NCI-H526 (cell line): ENCODE data around the gene LRP5.

Experiments
- DNase-seq, 2 experiments: peaks; one replicate each; lab custom pipeline; 2025; lab: John Stamatoyannopoulos, UW

LRP5 gene

DNA sequence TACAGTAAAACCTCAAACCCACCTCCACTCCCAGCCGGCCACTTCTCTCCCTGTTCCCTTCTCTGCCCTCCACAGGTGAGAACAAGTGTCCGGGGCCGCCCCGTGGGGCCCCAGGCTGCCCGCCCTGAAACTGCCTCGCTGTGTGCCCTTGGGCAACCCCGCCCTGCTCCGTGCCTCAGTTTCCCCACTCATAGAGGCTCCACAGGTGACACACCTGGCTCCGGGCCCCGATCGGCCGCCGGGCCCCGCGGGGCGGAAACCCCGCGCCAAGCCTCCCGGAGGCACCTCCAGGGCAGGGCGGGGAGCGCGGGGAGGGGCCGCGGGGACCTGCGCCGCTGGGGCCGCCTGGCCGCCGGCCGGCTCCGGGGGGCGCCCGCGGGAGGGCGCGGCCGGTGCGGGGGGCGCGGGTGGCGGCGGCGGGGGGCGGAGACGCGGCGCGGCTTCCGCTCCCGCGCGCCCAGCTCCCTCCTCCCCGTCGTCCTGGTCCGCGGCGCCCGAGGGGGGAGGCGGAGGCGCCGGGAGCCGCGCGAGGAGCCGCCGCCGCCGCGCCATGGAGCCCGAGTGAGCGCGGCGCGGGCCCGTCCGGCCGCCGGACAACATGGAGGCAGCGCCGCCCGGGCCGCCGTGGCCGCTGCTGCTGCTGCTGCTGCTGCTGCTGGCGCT is at the start of gene LRP5:
Gene LRP5 (plus strand): TSS at position 475 of the 663 bp plus-strand sequence. CDS start 124 bp downstream, at position 599.
- peak in 1 of 2 experiments; percentile 82 for DNase-seq

DNA sequence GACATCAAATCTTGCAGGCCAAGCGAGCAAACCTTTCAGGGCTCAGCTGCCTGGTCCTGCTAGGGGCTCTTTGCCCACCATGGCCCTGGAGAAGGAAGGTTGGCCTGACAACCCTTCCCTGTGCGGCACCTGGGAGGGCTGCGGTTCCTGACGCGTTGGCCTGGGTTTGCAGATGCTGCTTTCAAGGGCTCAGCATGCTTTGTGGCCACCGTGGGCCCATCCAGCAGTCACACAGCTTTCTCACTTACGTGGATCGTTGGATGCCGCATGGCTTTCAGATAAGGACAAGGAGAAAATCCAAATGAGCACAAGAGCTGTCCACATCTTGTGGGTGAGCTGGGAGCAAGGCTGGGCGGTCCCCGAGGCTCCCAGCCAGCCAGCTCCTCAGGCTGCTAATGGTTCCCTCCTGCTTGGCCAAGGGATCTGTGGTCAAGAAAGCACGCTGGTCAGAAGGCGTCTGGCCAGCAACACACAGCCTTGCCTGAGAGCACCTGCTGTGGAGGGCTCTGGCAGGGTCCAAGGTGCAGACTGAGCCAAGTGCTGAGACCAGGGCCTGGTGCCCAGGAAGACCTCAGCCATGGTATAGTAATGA is 48.9 kb upstream of the LRP5 start:
- no peak for DNase-seq

DNA sequence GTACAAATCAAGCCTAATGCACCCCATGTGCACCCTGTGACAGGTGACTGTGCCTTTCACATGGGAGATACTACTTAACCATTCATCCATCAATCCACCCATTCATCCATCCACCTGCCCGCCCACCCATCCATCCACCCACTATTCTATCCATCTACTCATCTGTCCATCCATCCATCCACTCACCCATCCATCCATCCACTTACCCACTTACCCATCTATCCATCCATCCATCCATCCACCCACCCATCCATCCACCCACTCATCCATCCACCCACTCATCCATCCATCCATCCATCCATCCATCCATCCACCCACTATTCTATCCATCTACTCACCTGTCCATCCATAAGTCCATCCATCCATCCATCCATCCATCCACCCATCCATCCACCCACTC is 48.1 kb upstream of the LRP5 start:
- DNase-seq, result no peak

DNA sequence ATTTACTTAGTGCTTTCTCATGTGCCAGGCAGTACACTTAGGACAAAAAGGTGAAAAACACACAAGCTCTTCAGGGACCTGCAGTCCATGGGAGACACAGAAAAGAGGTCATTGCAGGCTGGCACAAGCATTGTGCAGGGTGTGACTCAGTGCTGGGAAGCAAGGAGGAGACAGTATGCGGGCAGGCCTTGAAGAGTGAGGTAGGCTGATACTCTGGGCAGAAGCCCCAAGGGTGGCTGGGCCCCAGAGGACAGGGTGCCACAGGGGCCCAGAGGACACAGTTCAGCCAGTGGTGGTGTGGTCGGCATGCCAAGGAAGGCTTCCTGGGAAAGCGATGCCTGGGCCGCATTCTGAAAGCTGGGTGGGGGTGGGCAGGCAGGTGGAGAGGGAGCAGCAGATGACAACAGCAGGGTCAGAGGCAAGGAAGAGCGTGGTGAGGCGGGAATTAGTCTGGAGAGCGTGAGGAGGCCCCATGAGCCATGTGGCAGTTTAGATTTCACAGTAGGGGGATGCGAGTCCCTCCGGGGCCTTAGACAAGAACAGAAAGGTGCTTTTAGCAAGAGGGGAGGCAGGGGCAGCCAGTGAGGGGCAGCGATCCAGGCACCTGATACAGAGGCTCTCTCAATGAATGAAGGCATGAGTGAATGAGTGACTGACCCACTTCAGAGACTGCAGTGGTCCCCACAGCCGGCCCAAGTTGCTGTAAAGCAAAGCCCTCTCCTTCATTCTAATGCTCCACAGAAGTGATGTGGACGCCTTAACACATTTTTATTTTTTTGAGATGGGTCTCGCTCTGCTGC is 47.5 kb upstream of the LRP5 start:
- no peak for DNase-seq

DNA sequence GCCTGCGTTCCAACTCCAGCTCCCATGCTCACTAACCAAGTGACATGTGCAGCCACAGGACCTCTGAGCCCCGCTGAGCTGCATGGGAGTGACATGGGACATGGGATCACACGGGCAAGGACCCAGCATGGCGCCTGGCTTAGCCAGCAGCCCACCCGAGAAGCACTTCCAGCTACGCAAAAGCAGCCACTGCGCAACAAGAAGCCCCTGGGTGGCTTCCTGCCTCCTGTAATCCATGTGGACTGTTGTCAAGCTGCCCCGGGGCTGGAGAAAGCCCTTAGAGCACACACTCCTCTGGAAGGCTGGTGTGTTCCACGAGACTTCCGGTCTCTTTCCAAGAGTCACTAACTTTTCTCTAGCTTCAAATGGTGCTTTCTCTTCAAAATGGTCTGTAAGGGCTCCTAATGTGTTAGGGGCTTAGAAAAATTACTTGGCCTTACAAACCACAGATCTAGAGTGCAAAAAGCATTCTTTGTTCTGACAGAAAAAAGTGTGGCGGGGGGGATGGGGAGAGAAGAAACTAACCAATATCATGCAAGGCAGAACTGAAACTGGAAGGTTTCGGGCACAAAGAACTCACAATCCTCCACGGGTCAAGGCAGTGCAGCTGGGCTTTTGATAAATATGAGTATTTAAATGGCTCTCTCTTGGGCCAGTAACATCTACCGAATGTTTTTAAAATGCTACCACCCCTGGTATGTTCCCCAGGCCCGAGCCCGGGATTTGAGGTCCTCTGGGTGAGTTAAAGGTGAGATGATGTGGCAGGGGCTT is 46.1 kb upstream of the LRP5 start:
- DNase-seq, result no peak

DNA sequence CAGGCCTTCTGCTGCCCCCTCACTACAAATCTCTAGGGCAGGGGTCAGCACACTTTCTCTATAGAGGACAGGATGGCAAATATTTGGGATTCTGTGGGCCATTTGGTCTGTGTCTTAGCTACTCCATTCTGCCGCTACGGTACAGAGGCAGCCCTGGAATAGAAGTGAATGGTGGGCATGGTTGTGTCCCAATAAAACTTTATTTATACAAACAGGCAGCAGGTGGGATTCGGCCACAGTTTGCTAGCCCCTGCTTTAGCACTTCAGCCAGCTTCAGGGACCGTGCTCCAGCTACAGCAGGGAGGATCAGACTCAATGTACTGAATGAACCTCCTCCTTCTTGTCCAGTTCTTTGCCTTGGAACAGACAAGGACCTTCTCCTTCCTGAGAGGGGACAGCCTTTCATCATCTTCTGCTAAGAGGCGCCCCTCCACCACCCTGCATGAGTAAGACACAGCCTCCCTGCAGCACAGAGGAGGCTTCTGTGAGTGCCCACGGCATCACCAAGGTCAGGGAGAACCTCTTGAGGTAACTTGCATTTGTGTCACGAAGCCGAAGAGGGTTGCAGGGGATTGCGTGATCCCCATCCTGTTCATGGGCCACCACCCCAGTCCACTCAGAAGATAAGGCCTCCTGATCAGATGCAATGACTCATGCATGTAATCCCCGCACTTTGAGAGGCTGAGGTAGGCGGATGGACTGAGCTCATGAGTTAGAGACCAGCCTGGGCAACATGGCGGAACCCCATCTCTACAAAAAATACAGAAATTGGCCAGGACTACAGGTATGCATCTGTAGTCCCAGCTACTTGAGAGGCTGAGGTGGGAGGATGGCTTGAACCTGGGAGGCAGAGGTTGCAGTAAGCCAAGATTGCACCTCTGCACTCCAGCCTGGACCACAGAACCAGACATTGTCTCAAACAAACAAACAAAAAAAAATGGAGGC is 45.2 kb upstream of the LRP5 start:
- no peak for DNase-seq

DNA sequence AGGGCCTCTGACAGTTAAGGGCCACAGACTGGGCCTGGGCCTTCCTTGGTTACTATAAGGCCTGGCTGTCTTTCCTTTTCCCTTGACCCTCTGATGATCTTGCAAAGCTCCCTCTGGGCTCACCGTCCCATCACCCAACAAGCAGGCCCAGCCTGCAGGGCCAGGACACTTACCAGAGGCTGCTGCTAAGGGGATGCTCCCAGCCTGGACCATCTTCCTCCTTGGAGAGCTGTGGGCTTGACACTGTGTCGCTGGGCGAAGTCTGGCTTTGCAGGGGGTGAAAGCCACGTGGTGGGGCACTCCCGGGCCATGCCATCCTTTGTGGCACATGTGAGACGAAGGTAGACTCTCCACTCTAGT is 44.5 kb upstream of the LRP5 start:
- no peak for DNase-seq

DNA sequence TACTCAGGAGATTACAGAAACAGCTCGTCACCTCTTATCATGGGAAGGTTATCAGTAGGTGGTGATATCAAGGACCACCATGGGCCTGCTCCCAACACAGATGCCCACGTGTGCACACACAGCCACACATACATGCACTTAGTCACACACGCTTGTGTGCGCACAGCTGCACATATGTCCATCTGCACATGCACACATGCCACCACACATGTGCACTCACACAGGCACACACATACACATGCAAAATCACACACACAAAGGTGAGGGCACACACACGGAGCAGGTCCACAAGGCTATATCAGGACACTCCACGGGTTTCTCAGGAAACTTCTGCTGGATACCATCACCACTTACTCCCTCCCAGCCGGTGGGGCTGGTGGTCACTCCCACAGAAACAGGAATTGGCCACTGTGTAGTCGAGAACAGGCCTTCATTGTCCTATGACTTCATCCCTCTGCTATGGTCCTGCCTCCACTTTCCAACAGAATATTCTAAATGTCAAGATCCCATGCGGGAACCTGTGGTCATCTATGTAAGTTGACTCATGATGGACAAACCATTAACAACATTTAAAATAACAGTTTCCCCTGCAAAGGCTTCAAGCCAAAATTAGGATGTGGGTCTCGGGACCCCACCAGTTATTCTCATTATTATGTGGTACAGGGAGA is 42.8 kb upstream of the LRP5 start:
- DNase-seq, result no peak

DNA sequence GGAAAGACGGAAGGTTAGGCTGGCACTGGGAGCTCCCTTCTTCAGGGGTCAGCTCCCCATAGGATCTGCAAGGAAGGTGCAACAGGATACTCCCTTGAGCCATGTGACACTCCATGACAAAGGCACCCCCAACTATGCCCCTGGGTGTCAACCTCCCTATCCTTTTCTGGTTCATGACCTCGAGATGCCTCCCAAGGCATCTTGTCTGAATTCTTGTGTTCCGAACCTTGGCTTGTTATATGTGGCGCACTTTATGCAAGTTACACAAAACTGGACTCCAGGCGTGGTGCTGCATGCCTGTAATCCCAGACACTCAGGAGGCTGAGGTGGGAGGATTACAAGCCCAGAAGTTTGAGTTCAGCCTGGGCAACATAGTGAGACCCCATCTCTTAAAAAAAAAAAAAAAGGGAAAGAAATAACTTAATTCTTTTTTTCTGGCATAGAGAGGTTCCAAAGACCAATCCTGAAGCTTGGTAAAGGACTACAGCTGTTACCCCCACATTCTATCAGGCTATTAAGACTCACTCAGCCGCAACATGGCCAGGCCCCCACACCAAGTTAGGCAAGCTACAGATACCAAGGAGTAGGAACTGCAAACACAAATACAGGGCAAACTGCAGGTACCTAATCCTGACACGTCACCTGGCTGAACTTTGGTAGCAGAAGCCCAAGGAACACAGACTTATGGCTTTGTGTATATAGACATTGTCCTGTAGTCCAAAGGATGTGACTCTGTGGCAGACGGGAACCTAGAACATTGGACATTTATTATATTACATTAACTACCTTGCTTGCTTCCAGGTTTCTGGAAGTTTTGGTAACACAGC is 42.0 kb upstream of the LRP5 start:
- DNase-seq, result no peak

DNA sequence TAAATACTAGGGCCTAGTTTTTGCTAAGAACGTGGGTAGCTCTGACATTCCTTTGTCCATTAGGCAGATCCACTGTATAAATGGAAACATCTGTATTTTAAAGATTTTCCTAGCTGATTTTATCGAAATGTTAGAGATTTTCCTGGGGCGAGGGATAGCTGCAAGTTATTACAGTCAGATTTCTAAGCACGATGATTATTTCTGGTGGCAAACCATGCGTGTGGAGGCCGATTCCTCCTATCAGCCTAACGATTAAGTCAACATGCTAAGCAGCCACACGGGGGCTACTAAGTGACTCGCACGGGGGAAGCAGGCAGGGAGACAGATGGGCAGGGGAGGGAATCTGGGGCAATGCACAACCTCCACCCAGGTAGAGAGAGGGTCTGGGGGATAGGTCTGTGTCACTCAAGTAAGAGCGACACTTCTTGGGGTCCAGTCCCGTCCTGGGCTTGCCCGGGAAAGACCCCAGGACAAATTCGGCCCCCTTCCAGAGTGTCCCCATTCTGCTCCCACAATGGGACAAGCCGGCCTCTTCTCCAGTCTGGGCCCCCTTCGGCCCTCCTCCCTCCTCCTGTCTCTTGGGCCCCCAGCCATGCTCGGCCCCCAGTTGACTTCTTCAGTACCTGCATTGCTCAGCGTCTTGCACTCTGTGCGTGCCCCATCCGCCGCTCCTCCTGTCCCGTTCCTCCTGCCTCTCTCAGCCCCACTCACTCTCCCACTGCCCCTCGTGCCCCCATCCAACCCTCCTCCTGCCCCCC is 41.2 kb upstream of the LRP5 start:
- peak; percentile 64 to 92 for DNase-seq

DNA sequence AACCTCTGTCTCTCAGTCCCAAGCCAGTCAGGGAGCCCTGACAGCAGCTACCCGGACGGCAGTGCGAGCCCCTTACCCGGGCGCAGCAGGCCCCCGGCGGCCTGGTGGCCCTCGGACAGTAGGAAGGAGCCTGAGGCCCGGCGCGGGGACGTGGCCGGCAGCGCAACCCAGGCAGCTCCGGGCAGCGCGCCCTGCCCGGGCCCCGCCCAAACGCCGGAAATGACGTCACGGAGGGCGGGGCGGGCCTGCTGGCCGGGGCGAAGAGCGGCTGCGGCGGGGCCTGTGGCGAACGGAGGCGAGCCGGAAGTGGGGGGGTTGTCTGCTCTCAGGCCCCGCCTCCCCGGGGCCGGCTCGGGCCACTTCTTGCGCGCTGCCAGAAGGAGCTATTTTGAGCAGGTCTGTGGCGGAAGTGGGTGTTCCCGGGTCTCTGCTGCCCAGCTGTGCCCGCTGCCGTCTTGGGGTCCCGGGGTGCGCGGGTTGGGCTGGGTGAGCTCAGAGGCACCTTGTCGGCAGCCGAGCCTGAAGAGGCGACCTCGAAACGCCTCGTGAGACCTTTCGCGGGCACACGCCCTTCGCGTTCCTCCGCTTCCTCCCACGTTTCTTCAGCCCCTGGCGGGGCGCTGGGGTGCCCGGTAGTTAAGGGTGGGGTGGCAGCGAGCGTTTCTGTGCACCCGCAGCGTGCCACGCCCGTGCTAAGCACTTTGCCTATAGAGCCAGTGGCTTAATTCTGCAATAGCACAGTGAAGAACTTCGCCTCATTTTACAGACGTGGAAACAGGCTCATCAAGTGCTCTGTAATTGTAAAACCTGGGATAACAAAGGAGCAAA is 40.4 kb upstream of the LRP5 start, which contains the start of gene C11orf24:
Gene C11orf24 (minus strand): TSS at position 193 of the 828 bp plus-strand sequence. CDS start 8,206 bp downstream, outside the sequence.
- DNase-seq, result peak; percentile 82 to 98

DNA sequence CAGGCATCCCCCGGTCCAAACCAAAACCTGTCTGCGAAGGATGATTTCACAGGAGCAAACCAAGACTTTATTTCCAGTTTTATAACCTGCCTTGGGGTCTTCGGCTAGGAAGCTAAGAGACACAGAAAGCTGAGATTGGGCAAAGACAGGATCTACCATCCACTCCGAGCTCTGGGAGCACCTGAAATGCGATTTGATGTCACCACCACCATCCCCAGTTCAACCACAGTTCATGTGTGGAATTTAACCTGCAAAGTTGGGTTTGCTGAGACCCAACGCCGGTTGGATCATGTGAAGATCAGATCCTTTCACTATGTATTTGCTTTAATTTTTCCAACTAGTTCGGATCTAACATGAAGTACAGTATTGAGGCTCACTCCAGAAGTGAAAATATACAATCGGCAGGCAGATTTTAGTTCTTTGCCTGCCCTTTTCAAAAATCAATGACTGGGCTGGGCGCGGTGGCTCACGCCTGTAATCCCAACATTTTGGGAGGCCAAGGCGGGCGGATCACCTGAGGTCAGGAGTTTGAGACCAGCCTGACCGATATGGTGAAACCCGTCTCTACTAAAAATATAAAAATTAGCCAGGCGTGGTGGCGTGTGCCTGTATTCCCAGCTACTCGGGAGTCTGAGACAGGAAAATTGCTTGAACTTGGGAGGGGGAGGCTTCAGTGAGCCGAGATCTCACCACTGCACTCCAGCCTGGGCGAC is 39.2 kb upstream of the LRP5 start:
- no peak for DNase-seq

DNA sequence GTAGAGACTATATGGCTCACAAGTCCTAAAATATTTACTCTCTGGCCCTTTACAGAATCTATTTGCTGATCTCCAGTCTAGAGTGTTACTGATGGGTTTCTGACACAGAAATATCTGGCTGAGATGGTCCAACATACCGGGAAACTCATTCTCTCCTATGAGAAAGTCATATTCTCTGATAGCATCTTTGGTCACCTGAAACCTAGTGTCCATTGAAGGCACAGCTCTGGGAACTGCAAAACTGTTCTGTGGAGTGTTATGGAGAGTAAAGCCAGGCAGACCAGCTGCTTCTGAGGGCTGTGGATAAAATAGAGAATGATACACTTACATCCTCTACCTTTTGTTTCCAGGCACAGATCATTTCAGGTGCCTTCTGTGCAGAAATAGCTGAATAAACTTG is 38.1 kb upstream of the LRP5 start:
- no peak for DNase-seq

DNA sequence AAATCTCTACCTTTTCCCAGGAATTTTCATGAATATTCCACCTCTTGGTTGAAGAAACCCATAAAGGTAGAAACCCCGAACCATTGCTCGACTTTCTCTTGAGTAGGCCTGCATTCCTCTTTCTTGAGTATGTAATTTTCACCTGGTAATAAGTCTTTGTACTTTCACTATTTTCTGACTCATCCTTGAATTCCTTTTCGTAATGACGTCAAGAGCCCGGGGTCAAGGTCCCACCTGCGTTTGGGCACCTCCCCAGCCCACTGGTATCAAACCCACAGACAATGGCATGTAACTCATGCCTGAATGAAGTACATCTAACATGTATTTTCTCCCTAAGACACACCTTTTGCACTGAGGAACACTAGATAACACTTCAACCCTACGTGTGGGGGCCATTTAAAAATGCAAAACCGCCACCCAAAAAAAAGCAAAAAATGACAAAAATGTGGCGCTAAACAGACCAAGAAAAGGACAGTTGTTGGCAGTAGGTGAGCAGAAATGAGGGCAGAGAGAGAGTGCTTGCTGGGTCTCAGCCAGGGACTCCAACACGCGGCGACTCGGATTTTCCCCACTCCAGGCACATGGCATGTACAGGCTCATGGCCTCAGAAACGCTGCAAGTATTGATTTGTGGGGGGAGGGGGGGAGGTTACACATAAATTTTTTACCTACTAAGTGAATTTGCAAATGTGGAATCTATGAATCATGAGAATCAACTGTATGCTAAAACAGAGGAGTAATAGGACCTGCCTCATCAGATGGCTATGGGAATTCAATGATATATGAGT is 36.5 kb upstream of the LRP5 start:
- no peak for DNase-seq

DNA sequence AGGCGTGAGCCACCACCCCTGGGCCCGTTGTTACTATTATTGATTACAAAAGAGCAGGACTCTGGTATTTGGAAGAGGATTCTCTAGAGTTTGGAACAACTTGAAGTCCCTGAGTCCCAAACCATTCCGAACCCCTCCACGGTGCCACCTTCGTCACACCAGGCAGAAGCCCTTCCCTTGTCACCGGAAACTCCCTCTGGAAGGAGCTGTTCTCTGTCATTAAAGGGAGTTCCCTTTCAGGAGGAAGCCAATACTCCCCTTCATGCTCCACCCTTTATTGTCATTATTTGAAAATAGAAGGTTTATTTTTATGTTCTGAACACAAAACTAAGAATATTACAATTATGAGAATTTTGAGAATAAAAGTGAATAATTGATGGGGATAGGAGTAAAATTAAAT is 35.5 kb upstream of the LRP5 start:
- no peak for DNase-seq

DNA sequence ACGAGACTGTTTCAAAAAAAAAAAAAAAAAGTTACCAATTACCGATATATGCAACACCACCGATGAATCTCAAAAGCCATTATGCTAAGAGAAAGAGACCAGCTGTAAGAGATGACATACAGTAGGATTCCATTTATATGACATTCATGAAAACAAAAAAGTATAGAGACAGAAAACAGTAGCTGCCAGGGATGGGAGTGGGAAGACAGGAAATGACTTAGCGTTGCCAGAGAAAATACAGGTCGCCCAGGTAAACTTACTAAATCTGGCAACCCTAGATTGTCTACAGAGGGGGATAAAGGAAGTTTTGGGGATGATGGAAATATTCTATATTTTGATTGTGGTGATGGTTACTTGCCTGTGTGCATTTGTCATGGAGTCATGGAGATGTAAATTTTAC is 32.7 kb upstream of the LRP5 start:
- DNase-seq, result no peak
